GM23338 (cell line): ENCODE data around the gene BEND7. TPM values are rescaled to one million over a fixed set of nuclear protein-coding genes. Genes with fewer than 3 reads are reported as not detected.
"Not testable (repeated sequence)": the region's sequence is repeated elsewhere in the genome, so short reads cannot be mapped to it uniquely, and the experiment has no call there.

Source experiments
- ATAC-seq: fragments of 200-7000 bp; cut with Tn5 transposase; 3 replicates; pipeline ENCODE4 v1.9.1; 2020
- DNase-seq: peaks from one replicate; pipeline ENCODE4 v3.0.0-alpha.2; 2015; ENCODE audit warnings: low spot score
- H2AFZ ChIP-seq: fragments of 200-600 bp; sonication (generic); 2 replicates; pipeline ENCODE4 v1.8.0; 2016; ENCODE audit warnings: antibody characterized with exemption, mild to moderate bottlenecking, moderate library complexity
- H3F3A ChIP-seq: fragments of 200-600 bp; sonication (generic); replicated peaks from 2 replicates; pipeline ENCODE4 v1.8.0; 2017; ENCODE audit warnings: antibody characterized with exemption, mixed run types, low read depth
- H3K27ac ChIP-seq: fragments of 200-600 bp; sonication (generic); 2 replicates; pipeline ENCODE4 v1.6.1; 2016; ENCODE audit warnings: low read depth
- H3K27me3 ChIP-seq: fragments of 200-600 bp; sonication (generic); 2 replicates; pipeline ENCODE4 v1.8.0; 2016; ENCODE audit warnings: mild to moderate bottlenecking, mixed run types, moderate library complexity; ENCODE audit not compliant: insufficient read depth
- H3K36me3 ChIP-seq: fragments of 200-600 bp; sonication (generic); 2 replicates; pipeline ENCODE4 v1.8.0; 2016; ENCODE audit warnings: mild to moderate bottlenecking; ENCODE audit not compliant: insufficient read depth
- H3K4me1 ChIP-seq: fragments of 200-600 bp; sonication (generic); 2 replicates; pipeline ENCODE4 v1.8.0; 2016; ENCODE audit warnings: mild to moderate bottlenecking, moderate library complexity; ENCODE audit not compliant: insufficient read depth
- H3K4me2 ChIP-seq: fragments of 200-600 bp; sonication (generic); 2 replicates; pipeline ENCODE4 v1.7.1; 2017; ENCODE audit warnings: mixed run types
- H3K4me3 ChIP-seq: fragments of 200-600 bp; sonication (generic); 2 replicates; pipeline ENCODE4 v1.6.1; 2016; ENCODE audit warnings: mixed run types
- H3K79me2 ChIP-seq: fragments of 200-600 bp; sonication (generic); replicated peaks from 2 replicates; pipeline ENCODE4 v1.8.0; 2017; ENCODE audit warnings: mild to moderate bottlenecking; ENCODE audit not compliant: insufficient read depth
- H3K9me2 ChIP-seq: fragments of 200-600 bp; sonication (generic); 2 replicates; pipeline ENCODE4 v1.8.0; 2017; ENCODE audit not compliant: insufficient read depth
- H4K20me1 ChIP-seq: fragments of 200-600 bp; sonication (generic); replicated peaks from 2 replicates; pipeline ENCODE4 v1.8.0; 2017; ENCODE audit warnings: mild to moderate bottlenecking; ENCODE audit not compliant: insufficient read depth
- H3K27ac Mint-ChIP-seq: 2 replicates; pipeline ENCODE4 v1.8.0; 2020; ENCODE audit warnings: inconsistent platforms, mild to moderate bottlenecking, moderate library complexity, mixed read lengths
- H3K27me3 Mint-ChIP-seq: 3 replicates; pipeline ENCODE4 v1.8.0; 2022; ENCODE audit warnings: low read depth, mild to moderate bottlenecking, moderate library complexity, mixed read lengths, inconsistent platforms; ENCODE audit not compliant: insufficient read depth, poor library complexity
- H3K36me3 Mint-ChIP-seq: 3 replicates; pipeline ENCODE4 v1.8.0; 2021; ENCODE audit warnings: low read depth, mild to moderate bottlenecking, inconsistent platforms, moderate library complexity, mixed read lengths
- H3K4me1 Mint-ChIP-seq: 3 replicates; pipeline ENCODE4 v1.8.0; 2020; ENCODE audit warnings: mild to moderate bottlenecking, inconsistent platforms, mixed read lengths
- H3K4me3 Mint-ChIP-seq: 3 replicates; pipeline ENCODE4 v1.8.0; 2021; ENCODE audit warnings: moderate library complexity, mild to moderate bottlenecking, inconsistent platforms, mixed read lengths
- H3K9me3 Mint-ChIP-seq: 3 replicates; pipeline ENCODE4 v1.8.0; 2020; ENCODE audit warnings: moderate library complexity, mild to moderate bottlenecking, inconsistent platforms, mixed read lengths
- CREB1 ChIP-seq: fragments of 250-450 bp; sonication (Bioruptor Pico); IDR thresholded peaks from 2 replicates; pipeline ENCODE4 v1.5.0; 2020; ENCODE audit warnings: low read depth, mild to moderate bottlenecking, moderate library complexity
- CTCF ChIP-seq, 2 experiments: fragments of 200-600 bp in 1 of 2; sonication (generic) in 1 of 2; conservative IDR thresholded peaks; 2 replicates each; pipeline versions ENCODE4 v1.5.1 to v1.6.1; 2016 to 2017; ENCODE audit warnings: antibody characterized with exemption in 2 of 2, low read depth in 2 of 2, mild to moderate bottlenecking in 2 of 2, moderate library complexity in 1 of 2
- ETS1 ChIP-seq: IDR thresholded peaks from 2 replicates; pipeline ENCODE4 v1.6.1; 2016; ENCODE audit warnings: antibody characterized with exemption
- EZH2 ChIP-seq: fragments of 200-600 bp; sonication (generic); IDR thresholded peaks from one replicate; pipeline ENCODE4 v1.8.0; 2017; ENCODE audit warnings: antibody characterized with exemption, mild to moderate bottlenecking, low read depth; ENCODE audit not compliant: unreplicated experiment
- EZH2phosphoT487 ChIP-seq: fragments of 200-600 bp; sonication (generic); IDR thresholded peaks from one replicate; pipeline ENCODE4 v1.8.1; 2018; ENCODE audit warnings: antibody characterized with exemption; ENCODE audit not compliant: unreplicated experiment
- JUNB ChIP-seq: IDR thresholded peaks from one replicate; pipeline ENCODE4 v1.6.1; 2016; ENCODE audit warnings: antibody characterized with exemption; ENCODE audit not compliant: unreplicated experiment
- POLR2AphosphoS5 ChIP-seq: IDR thresholded peaks from 2 replicates; pipeline ENCODE4 v1.6.1; 2016; ENCODE audit warnings: antibody characterized with exemption, low read depth
- REST ChIP-seq: IDR thresholded peaks from one replicate; pipeline ENCODE4 v1.6.1; 2018; ENCODE audit warnings: antibody characterized with exemption; ENCODE audit not compliant: unreplicated experiment
- STAT1 ChIP-seq: IDR thresholded peaks from one replicate; pipeline ENCODE4 v1.6.1; 2016; ENCODE audit warnings: antibody characterized with exemption; ENCODE audit not compliant: unreplicated experiment
- ZNF114 ChIP-seq: fragments of 250-450 bp; sonication (Bioruptor Pico); IDR thresholded peaks from 2 replicates; pipeline ENCODE4 v1.5.0; 2020; ENCODE audit warnings: mild to moderate bottlenecking, moderate library complexity
- ZNF331 ChIP-seq: fragments of 250-450 bp; sonication (Bioruptor Pico); IDR thresholded peaks from 2 replicates; pipeline ENCODE4 v1.5.0; 2020; ENCODE audit warnings: low read depth, mild to moderate bottlenecking, moderate library complexity
- polyA plus RNA-seq: library from polyadenylated mRNA; unstranded; fragments of >200 nt; fragmentation: Nextera tagmentation; extraction: Ambion mirVana; gene quantifications from 2 replicates; pipeline ENCODE4 v1.2.1, GENCODE V29; 2016
- total RNA-seq: library from RNA; depleted of rRNA; stranded (reverse); fragments of >200 nt; shearing (Covaris generic); gene quantifications from 2 replicates; pipeline ENCODE4 v1.2.3, GENCODE V29; 2014

Gene BEND7
- total and polyA plus RNA-seq, 2 experiments from 2014 or later, result 3.1 to 9.6 TPM

- peaks cover 27% of the 10 kb centered on the region for H3K9me3 Mint-ChIP-seq
- not testable (repeated sequence) for H3K27me3 ChIP-seq, H4K20me1 ChIP-seq, H3K4me3 Mint-ChIP-seq, H3K9me2 ChIP-seq, H3K79me2 ChIP-seq, H3K4me2 ChIP-seq, H3K27me3 Mint-ChIP-seq, H3K36me3 ChIP-seq, H3K4me3 ChIP-seq, DNase-seq, H2AFZ ChIP-seq, ATAC-seq
- H3K4me1 Mint-ChIP-seq, result peaks cover 12% of the 10 kb centered on the region
- peaks cover 15% of the 10 kb centered on the region; the same call in 1 of the 2 replicates for H3F3A ChIP-seq
- peak overlapping the region; percentile 74; the same call in 1 of the 2 replicates for H3K27ac ChIP-seq
- H3K36me3 Mint-ChIP-seq, result peaks cover 15% of the 10 kb centered on the region
- peaks cover 23% of the 10 kb centered on the region for H3K4me1 ChIP-seq
- H3K27ac Mint-ChIP-seq, result 0 out of 2 replicates have a peak overlapping the region, but pooled peaks have one; percentile 17
Measured at GRCh38 chr10:13403426-13403825, 125.4 kb downstream of the BEND7 start.

GRCh38 chr10:13402021-13402420, 126.8 kb downstream of the BEND7 start:
- Mint-ChIP-seq H3K9me3 (peaks cover 31% of the 10 kb centered on the region), H3K4me3 (no peak overlapping the region), H3K36me3 (peaks cover 18% of the 10 kb centered on the region), H3K4me1 (peaks cover 12% of the 10 kb centered on the region), H3K27me3 (peaks cover 5% of the 10 kb centered on the region), H3K27ac (no peak overlapping the region)
- peaks cover 6% of the 10 kb centered on the region; the same call in 1 of the 2 replicates for H3K9me2 ChIP-seq
- no peaks in the 10 kb centered on the region; the same call in 1 of the 2 replicates for H3K36me3 ChIP-seq
- H3K27me3 ChIP-seq, result no peaks in the 10 kb centered on the region
- peak overlapping the region; percentile 45; the same call in 1 of the 2 replicates for H2AFZ ChIP-seq
- H4K20me1 ChIP-seq, result no peaks in the 10 kb centered on the region
- H3K27ac ChIP-seq, result 0 out of 2 replicates have a peak overlapping the region, but pooled peaks have one; percentile 52
- H3K4me2 ChIP-seq, result no peak overlapping the region
- peaks cover 15% of the 10 kb centered on the region; the same call in 1 of the 2 replicates for H3F3A ChIP-seq
- DNase-seq, result no peak
- H3K4me1 ChIP-seq, result peaks cover 23% of the 10 kb centered on the region
- ATAC-seq, result no peak
- no peak overlapping the region for H3K4me3 ChIP-seq
- no peaks in the 10 kb centered on the region for H3K79me2 ChIP-seq
- no peak for TF ChIP-seq ZNF114 (CRISPR knock-in tag)
- TF ChIP-seq EZH2, result no peak
- TF ChIP-seq ETS1, result no peak
- no peak for TF ChIP-seq CTCF (conservative IDR thresholded peaks at IDR 0.05; ENCODE audit: low read depth in 2 of 2)
- no peak for TF ChIP-seq CREB1 (CRISPR knock-in tag)
- TF ChIP-seq STAT1, result no peak
- no peak for TF ChIP-seq JUNB
- no peak for TF ChIP-seq ZNF331
- no peak for TF ChIP-seq REST
- no peak for TF ChIP-seq POLR2AphosphoS5
- TF ChIP-seq EZH2phosphoT487, result no peak
